CD4-positive, alpha-beta T cell (primary cell): ENCODE results near the gene FAM120A. TPM values are rescaled to one million over a fixed set of nuclear protein-coding genes. Genes with fewer than 3 reads are reported as not detected.
A peak's percentile ranks its signal among the peaks of the same experiment; 100 is the strongest.

ENCODE experiments used
- ATAC-seq: fragments of 200-7000 bp; cut with Tn5 transposase; one replicate; pipeline ENCODE4 v1.10.0; 2022; ENCODE audit warnings: mild to moderate bottlenecking; ENCODE audit not compliant: poor library complexity
- CTCF ChIA-PET: fragments of 350-600 bp; sonication (Branson Sonifier 250); formaldehyde crosslinking; loops from one replicate; lab custom pipeline; 2021; ENCODE audit warnings: antibody characterized with exemption, inconsistent platforms; lab: Charles Lee
- POLR2A ChIA-PET: fragments of 350-600 bp; sonication (Branson Sonifier 250); formaldehyde crosslinking; loops from one replicate; lab custom pipeline; 2021; ENCODE audit warnings: antibody characterized with exemption, inconsistent platforms; lab: Charles Lee
- DNase-seq, 14 experiments: peaks; one replicate each; pipeline ENCODE4 v3.0.0-alpha.2; 2013 to 2020; ENCODE audit warnings: mixed read lengths in 2 of 14
- H3K27ac ChIP-seq, 2 donors: one replicate each; pipeline versions ENCODE4 v1.5.1 to v1.7.0; 2013; ENCODE audit warnings: low read length in 2 of 2, low read depth in 1 of 2, mild to moderate bottlenecking in 1 of 2
- H3K27me3 ChIP-seq, 2 experiments: 1 replicate in 1 of 2; 2 replicates in 1 of 2; pipeline versions ENCODE4 v1.6.1 to v1.7.0; 2013; ENCODE audit warnings: low read length in 2 of 2, control low read depth in 1 of 2, mild to moderate bottlenecking in 1 of 2, moderate library complexity in 1 of 2; ENCODE audit not compliant: insufficient read depth in 2 of 2, control insufficient read depth in 1 of 2
- H3K36me3 ChIP-seq: one replicate; pipeline ENCODE4 v1.6.1; 2013; ENCODE audit warnings: low read length, control low read depth; ENCODE audit not compliant: insufficient read depth
- H3K4me1 ChIP-seq: one replicate; pipeline ENCODE4 v1.6.1; 2013; ENCODE audit warnings: low read length, control low read depth; ENCODE audit not compliant: insufficient read depth
- H3K4me3 ChIP-seq: one replicate; pipeline ENCODE4 v1.5.1; 2013; ENCODE audit warnings: mild to moderate bottlenecking, low read length, moderate library complexity
- H3K9me3 ChIP-seq, 2 experiments: 1 replicate in 1 of 2; 2 replicates in 1 of 2; pipeline versions ENCODE4 v1.6.1 to v1.7.0; 2013; ENCODE audit warnings: low read length in 2 of 2, mild to moderate bottlenecking in 2 of 2, control low read depth in 1 of 2, moderate library complexity in 1 of 2; ENCODE audit not compliant: control insufficient read depth in 1 of 2, insufficient read depth in 1 of 2
- H3K27ac Mint-ChIP-seq: one replicate; pipeline ENCODE4 v1.8.0; 2020; ENCODE audit warnings: mixed read lengths
- H3K27me3 Mint-ChIP-seq: one replicate; pipeline ENCODE4 v1.8.0; 2021; ENCODE audit warnings: mixed read lengths
- H3K36me3 Mint-ChIP-seq: one replicate; pipeline ENCODE4 v1.8.0; 2021; ENCODE audit warnings: low read depth, mixed read lengths
- H3K4me1 Mint-ChIP-seq: one replicate; pipeline ENCODE4 v1.8.0; 2021; ENCODE audit warnings: low read depth, mixed read lengths
- H3K4me3 Mint-ChIP-seq: one replicate; pipeline ENCODE4 v1.8.0; 2020; ENCODE audit warnings: mild to moderate bottlenecking, mixed read lengths
- H3K9me3 Mint-ChIP-seq: one replicate; pipeline ENCODE4 v1.8.0; 2020; ENCODE audit warnings: mixed read lengths
- intact Hi-C, 2 experiments: fragments of 100-400 bp; cut with DNase I in 1 of 2; cut with micrococcal nuclease in 1 of 2; formaldehyde crosslinking; loops; one replicate each; pipeline versions ENCODE4 v1.15.1 to v1.9.0; 2023 to 2025; cut with DNase I, micrococcal nuclease
- total RNA-seq, 174 experiments: library from RNA in 2 of 174; stranded (reverse) in 2 of 174; gene quantifications; one replicate each; pipeline ENCODE4 v1.2.3 and lab custom pipeline; 2021 to 2026
- TF ChIP-seq, protein P1 (sequence below): fragments of 200-600 bp; IDR thresholded peaks from one replicate; pipeline ENCODE4 v1.8.0; 2022; ENCODE audit warnings: antibody characterized with exemption, mild to moderate bottlenecking

FAM120A gene
- total RNA-seq, 2 experiments from 2014 or later = 46.5 to 51.7 TPM

- intact Hi-C loops = loop anchor here (2.0 to 10.0 kb wide), 9 partner anchors 50 to 1337 kb away; partner anchors contain the start of genes BICD2 (in 1 of the 2), CARD19 (in 1 of the 2), IARS1 (in 1 of the 2) and NINJ1 (in 1 of the 2)
- H3K4me3 ChIP-seq = peak overlapping the region; percentile 90
- peaks cover 20% of the 10 kb centered on the region for H3K4me1 ChIP-seq
- CTCF ChIA-PET = interaction anchor here (1.2 to 2.5 kb wide), 2 partner anchors 9 to 114 kb away, joined by 4 to 13 read pairs; no protein-coding TSS in a partner anchor
- H3K36me3 Mint-ChIP-seq = peaks cover 38% of the 10 kb centered on the region
- peak overlapping the region; percentile 98 for H3K4me3 Mint-ChIP-seq
- H3K27ac ChIP-seq = peak overlapping the region; percentile 67 to 81
- H3K27ac Mint-ChIP-seq = peak overlapping the region; percentile 94
- peaks cover 25% of the 10 kb centered on the region for H3K36me3 ChIP-seq
- ATAC-seq (peak; percentile 10), DNase-seq (peak; percentile 21 to 68 (median 34))
- H3K27me3 ChIP-seq = no peaks in the 10 kb centered on the region
- TF ChIP-seq, protein P1, sequence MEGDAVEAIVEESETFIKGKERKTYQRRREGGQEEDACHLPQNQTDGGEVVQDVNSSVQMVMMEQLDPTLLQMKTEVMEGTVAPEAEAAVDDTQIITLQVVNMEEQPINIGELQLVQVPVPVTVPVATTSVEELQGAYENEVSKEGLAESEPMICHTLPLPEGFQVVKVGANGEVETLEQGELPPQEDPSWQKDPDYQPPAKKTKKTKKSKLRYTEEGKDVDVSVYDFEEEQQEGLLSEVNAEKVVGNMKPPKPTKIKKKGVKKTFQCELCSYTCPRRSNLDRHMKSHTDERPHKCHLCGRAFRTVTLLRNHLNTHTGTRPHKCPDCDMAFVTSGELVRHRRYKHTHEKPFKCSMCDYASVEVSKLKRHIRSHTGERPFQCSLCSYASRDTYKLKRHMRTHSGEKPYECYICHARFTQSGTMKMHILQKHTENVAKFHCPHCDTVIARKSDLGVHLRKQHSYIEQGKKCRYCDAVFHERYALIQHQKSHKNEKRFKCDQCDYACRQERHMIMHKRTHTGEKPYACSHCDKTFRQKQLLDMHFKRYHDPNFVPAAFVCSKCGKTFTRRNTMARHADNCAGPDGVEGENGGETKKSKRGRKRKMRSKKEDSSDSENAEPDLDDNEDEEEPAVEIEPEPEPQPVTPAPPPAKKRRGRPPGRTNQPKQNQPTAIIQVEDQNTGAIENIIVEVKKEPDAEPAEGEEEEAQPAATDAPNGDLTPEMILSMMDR = no peak
- H3K9me3 ChIP-seq = no peaks in the 10 kb centered on the region
- H3K27me3 Mint-ChIP-seq = no peaks in the 10 kb centered on the region
- H3K4me1 Mint-ChIP-seq = peaks cover 61% of the 10 kb centered on the region
- H3K9me3 Mint-ChIP-seq = no peaks in the 10 kb centered on the region
- POLR2A ChIA-PET = interaction anchor here (0.6 to 4.3 kb wide), 5 partner anchors 12 to 387 kb away, joined by 3 to 31 read pairs (median 3); partner anchors contain the start of gene NINJ1
Observed at GRCh38 chr9:93451849-93452709, 594 bp downstream of the FAM120A start.

- peaks cover 32% of the 10 kb centered on the region for H3K36me3 Mint-ChIP-seq
- Histone ChIP-seq H3K27me3 (no peaks in the 10 kb centered on the region), H3K36me3 (peaks cover 19% of the 10 kb centered on the region), H3K9me3 (no peaks in the 10 kb centered on the region), H3K27ac (peak overlapping the region; percentile 67 to 81), H3K4me3 (peak overlapping the region; percentile 90), H3K4me1 (peaks cover 23% of the 10 kb centered on the region)
- ATAC-seq (no peak), DNase-seq (peak in 5 of 14 experiments; percentile 1 to 15 (median 5))
- no peaks in the 10 kb centered on the region for H3K27me3 Mint-ChIP-seq
- ChIA-PET POLR2A (interaction anchor here (1.2 to 4.3 kb wide), 7 partner anchors 11 to 782 kb away, joined by 3 to 31 read pairs (median 5); no protein-coding TSS in a partner anchor), CTCF (interaction anchor here (2.4 to 2.5 kb wide), 2 partner anchors 12 to 114 kb away, joined by 7 to 13 read pairs; no protein-coding TSS in a partner anchor)
- no peaks in the 10 kb centered on the region for H3K9me3 Mint-ChIP-seq
- H3K27ac Mint-ChIP-seq = peak overlapping the region; percentile 94
- H3K4me3 Mint-ChIP-seq = peak overlapping the region; percentile 98
- H3K4me1 Mint-ChIP-seq = peaks cover 62% of the 10 kb centered on the region
- intact Hi-C loops = loop anchor here (2.0 to 10.0 kb wide), 8 partner anchors 50 to 1338 kb away; partner anchors contain the start of genes CARD19 (in 1 of the 2), IARS1 (in 1 of the 2), NINJ1 (in 1 of the 2) and SPTLC1 (in 1 of the 2)
- TF ChIP-seq, protein P1 = no peak
Observed at GRCh38 chr9:93452710-93453046, 1.2 kb downstream of the FAM120A start.
